CD4-positive, alpha-beta T cell treated with Interleukin-15 for 4 hours (primary cell): ENCODE data around the gene EIF4E2.

Experiments used
- DNase-seq: peaks from one replicate; pipeline ENCODE4 v3.0.0-alpha.2; 2020; ENCODE audit warnings: low spot score

The EIF4E2 gene

DNA sequence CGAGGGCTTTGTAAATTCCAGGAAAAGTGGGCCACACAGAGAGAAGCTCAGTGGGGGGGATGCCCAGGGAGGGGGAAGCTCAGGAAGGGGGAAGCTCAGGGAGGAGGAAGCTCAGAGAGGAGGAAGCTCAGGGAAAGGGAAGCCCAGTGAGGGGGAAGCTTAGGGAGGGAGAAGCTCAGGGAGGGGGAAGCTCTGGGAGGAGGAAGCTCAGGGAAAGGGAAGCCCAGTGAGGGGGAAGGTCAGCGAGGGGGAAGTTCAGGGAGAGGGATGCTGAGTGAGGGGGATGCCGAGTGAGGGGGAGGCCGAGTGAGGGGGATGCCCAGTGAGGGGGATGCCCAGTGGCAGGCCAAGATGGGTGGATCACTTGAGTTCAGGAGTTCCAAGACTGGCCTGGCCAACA is 11.8 kb upstream of the EIF4E2 start:
- no peak for DNase-seq

DNA sequence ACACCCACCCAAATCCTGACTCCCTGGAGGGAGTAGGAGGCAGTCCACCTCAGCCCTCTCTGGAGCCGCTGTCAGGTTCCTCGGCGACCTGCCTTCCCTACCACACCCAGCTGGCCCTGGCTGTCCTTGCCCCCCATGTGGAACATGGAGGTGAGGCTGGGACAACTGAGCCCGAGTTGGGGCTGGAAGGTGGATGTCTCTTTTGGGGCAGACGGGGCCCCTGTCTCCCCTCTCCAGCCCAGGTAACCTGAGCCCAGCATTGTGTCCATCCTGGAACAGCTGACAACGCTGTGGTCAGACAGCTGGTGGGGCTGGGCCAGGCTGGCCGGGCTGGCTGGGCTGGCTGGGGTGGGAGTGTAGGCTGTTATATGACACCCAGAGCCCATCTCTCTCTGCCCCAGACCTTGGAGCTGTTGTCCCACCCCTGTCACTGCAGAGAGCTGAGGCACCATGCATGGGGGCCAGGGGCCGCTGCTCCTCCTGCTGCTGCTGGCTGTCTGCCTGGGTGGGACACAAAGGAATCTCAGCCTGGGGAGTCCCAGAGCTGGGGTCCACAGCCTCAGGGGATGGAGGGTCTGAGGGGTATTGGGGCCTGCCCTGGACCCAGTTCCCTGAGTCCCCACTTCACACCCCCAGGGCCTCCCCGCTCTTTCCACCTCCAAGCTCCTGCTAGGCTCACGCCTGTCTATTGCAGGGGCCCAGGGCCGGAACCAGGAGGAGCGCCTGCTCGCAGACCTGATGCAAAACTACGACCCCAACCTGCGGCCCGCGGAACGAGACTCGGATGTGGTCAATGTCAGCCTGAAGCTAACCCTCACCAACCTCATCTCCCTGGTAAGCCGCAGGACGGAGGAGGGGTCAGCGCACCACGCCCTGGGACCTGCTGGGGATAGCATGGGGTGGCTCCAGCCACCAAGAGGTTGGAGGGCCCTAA is 10.9 kb upstream of the EIF4E2 start, which contains the start of gene CHRNG:
Gene CHRNG (plus strand): TSS at position 395 of the 934 bp plus-strand sequence. CDS start 56 bp downstream, at position 451.
- DNase-seq: no peak

DNA sequence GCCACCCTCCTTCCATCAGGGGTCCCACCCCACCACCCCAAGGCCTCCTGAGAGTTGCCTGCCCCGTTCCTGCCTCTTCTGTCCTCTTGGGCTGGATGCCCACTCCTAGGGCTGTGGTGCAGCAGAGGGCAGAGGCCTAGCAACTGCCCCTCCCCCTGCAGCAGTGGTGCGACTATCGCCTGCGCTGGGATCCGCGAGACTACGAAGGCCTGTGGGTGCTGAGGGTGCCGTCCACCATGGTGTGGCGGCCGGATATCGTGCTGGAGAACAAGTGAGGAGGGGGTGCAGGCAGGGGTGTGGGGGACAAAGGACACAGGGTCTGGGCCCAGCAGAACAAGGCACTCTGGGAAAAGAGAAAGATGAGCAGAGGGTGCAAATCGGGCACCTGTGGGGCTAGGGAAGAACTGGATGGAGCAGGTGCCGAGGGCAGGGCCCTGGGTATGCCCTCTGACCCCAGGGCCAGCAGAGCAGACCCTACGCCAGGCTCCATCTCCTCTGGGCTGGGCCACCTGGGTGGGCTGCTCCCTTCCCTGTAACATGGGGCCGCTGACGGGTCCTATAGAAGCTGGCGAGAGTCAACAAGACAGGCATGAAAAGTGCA is 9.9 kb upstream of the EIF4E2 start:
- no peak for DNase-seq

DNA sequence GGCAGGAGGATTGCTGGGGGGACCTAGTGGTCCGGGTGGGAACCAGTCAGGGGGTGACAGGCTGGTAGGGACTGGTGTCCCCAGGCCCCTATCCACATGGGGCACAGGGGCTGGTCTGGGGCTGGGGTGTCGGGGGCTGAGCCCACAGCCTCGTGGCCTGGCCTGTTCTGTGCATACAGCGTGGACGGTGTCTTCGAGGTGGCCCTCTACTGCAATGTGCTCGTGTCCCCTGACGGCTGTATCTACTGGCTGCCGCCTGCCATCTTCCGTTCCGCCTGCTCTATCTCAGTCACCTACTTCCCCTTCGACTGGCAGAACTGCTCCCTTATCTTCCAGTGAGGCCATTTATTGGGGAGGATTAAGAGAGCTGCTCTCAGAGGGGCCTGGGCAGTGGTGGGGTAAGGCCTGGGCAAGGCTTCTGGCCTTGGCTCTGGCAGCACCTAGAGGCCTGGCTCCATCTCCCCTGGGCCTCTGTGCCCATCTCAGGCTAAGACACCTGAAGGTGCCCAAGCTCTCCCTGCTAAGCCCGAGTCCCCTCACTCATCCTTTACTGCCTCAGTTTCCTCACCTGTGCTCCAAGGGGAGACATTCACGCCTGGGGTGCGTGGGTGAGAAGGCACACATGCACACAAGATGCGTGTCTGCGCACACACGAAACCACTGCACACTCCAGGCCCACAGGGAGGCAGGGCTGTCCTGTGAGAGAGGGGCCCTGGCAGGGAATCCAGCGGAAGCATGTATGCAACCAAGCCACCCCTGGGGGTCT is 9.1 kb upstream of the EIF4E2 start:
- no peak for DNase-seq

DNA sequence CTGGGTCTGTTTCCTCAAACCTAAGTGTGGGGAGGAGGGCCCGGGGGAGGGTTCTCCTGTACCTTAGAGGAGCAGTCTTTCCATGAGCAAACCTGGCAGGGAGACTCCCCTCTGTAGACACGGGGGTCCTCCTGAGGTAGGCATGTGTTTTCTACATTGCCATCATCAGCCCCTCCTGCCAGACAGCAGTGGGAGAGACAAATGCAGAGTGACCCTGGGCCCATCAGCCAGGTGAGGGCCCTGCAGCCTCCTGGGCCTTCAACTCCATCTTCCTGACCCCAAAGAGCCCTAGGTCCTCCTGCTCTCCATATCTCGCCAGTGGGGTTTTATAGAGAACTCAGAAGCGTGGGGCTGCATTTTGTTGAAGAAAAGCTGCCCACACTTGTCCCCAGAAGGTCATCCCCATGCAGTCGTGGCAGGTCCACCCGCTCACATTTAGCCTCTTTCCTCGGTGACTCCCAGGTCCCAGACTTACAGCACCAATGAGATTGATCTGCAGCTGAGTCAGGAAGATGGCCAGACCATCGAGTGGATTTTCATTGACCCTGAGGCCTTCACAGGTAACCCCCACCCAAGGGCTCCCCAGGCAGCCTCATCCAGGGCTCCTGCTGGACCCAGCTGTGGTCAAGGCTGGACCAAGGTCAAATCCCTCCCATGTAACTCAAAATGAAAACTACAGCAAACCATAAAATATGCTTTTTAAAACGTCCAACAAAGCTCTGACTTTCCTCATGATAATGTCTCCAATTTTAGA is 8.4 kb upstream of the EIF4E2 start:
- no peak for DNase-seq

DNA sequence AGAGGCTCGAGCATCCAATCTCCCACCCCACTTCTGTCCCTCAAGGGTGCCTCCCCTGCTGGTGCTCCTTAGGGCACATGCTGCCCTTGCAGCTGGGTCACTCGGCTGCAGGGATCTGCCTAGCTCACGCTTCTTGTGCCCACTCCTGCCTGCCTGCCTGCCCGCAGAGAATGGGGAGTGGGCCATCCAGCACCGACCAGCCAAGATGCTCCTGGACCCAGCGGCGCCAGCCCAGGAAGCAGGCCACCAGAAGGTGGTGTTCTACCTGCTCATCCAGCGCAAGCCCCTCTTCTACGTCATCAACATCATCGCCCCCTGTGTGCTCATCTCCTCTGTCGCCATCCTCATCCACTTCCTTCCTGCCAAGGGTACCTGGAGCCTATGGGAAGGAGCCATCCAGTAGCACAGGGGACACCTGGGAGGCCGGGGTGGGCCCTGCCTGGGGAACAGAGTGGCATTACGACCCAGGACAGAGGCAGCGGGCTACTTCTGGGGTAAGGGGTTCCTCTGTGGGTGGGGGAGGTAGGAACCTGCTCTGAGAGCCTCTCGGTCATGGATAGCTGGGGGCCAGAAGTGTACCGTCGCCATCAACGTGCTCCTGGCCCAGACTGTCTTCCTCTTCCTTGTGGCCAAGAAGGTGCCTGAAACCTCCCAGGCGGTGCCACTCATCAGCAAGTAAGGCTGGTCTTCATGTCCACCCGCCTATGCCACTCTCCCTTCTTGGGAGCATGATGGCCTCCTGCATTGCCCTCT is 7.6 kb upstream of the EIF4E2 start:
- DNase-seq: no peak

DNA sequence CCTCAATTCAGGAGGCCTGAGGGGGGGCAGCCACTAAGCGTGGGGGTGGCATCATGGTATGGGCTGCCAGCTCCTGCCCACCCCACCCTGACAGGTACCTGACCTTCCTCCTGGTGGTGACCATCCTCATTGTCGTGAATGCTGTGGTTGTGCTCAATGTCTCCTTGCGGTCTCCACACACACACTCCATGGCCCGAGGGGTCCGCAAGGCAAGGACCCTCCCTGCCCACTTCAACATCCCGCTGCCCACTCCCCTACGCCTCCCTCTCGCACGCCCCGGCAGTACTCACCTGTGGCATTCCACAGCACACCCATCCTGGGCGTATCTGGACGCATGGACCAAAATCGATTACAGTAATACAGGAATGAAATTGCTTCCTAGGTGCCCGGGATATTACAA is 7.0 kb upstream of the EIF4E2 start:
- no peak for DNase-seq

DNA sequence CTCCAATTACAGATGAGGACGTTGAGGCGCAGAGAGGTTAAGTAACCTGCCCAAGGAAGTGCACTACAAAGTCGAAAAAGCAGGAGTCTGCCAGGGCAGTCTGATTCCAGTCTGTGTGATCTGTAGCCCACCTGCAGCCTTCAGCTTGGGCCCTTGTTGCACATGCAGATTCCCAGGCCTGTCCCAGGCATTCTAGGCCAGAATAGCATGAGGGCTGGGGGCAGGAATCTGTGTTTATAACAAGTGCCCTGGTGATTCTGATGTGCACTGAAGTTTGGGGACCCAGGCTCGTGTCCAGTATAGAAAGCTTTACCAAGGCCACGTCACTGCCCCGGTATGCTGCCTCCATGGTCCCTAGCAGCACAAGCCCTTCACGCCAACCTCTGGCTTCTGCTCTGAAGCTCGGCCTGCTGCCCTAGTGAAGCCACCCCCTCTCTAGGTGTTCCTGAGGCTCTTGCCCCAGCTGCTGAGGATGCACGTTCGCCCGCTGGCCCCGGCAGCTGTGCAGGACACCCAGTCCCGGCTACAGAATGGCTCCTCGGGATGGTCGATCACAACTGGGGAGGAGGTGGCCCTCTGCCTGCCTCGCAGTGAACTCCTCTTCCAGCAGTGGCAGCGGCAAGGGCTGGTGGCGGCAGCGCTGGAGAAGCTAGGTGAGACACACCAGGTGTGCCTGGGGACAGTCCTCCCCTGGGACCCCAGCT is 6.4 kb upstream of the EIF4E2 start:
- DNase-seq: no peak

DNA sequence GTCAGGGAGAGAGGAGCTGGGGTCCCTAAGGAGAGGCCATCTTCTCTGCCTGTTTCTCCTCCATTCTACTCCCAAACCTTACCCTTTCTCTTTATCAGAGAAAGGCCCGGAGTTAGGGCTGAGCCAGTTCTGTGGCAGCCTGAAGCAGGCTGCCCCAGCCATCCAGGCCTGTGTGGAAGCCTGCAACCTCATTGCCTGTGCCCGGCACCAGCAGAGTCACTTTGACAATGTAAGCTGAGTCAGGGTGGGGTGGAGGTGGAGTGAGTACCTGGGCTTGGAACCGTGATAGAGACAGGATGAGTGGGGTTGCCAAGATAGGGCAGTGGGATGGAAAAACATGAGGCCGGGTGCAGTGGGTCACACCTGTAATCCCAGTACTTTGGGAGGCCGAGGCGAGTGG is 5.8 kb upstream of the EIF4E2 start:
- no peak for DNase-seq

DNA sequence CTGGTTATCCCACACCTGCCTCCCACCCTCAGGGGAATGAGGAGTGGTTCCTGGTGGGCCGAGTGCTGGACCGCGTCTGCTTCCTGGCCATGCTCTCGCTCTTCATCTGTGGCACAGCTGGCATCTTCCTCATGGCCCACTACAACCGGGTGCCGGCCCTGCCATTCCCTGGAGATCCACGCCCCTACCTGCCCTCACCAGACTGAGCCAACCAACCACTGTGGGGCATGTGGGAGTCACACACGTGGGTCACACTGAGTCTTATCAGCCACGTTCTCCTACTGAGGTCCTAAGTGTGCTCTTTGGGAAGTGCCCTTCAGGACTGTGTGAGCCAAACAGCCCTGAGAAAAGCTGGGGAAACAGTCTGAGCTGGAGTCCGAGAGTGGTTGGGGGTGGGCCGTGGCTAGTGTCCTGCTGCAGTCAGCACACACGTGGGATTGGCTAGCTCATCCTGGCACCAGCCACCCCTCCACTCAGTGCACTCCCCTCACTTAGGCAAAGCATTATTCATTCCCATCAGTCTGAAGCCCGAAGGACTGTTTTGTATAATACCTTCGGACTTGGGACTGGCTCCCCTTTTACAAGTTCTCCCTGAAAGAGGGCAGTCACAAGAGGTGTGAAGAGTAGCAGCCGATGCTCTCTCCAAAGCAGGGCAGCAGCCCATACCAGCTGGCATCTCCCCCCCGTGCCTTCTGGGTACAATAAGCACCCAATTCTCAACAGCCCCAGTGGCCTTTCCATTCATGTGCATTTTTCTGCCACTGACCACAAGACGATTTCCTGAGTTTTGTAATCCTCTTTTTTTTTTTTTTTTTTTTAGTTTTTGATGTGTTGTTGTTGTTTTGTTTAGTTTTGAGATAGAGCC is 4.7 kb upstream of the EIF4E2 start:
- DNase-seq: no peak

DNA sequence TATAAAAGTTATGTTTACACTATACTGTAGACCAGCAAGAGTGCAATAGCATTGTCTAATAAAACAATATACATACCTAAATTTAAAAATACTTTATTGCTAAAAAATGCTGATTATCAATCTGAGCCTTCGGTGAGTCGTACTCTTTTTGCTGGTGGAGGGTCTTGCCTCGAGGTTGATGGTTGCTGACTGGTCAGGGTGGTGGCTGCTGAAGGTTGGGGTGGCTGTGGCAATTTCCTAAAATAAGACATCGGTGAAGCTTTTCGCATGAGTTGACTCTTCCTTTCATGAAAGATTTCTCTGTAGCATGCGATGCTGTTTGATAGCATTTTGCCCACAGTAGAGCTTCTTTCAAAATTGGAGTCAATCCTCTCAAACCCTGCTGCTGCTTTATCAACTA is 2.5 kb upstream of the EIF4E2 start:
- DNase-seq: no peak

DNA sequence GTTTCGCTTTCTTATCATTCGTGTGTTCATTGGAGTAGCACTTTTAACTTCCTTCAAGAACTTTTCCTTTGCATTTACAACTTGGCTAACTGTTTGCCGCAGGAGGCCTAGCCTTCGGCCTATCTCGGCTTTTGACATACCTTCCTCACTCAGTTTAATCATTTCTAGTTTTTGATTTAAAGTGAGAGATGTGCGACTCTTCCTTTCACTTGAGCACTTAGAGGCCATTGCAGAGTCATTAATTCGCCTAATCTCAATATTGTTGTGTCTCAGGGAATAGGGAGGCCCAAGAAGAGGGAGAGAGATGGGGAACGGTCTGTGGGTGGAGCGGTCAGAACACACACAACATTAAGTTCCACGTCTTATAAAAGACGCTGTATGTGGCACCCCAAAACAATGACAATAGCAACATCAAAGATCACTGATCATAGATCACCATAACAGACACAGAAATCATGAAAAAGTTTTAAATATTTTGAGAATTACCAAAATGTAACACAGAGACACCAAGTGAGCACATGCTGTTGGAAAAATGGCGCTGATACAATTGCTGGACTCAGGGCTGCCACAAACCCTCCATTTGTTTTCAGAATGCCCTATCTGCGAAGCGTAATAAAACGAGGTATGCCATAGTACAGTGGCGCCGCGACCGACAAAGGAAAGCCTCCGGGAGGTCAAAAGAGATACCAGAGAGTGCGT is 685 bp upstream of the EIF4E2 start:
- DNase-seq: no peak

DNA sequence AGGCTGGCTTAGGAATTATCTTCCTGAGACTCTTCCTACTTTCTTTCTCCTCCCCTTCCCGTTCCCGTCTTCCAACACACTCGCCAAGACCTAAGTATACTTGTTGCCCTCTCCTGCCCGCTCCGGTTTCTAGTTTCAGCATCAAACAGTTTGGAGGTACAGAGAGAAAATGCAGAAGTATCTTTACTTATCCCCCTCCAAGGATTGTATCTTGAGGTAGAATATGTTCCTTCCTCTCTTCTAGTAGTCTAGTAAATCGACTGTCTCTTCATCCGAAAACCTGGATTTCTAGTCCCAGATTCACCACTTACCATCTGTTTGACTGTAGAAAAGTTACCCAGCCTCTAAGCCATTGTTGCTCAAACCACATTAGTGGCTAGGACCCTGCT is 755 bp downstream of the EIF4E2 start:
- DNase-seq: peak; percentile 4

DNA sequence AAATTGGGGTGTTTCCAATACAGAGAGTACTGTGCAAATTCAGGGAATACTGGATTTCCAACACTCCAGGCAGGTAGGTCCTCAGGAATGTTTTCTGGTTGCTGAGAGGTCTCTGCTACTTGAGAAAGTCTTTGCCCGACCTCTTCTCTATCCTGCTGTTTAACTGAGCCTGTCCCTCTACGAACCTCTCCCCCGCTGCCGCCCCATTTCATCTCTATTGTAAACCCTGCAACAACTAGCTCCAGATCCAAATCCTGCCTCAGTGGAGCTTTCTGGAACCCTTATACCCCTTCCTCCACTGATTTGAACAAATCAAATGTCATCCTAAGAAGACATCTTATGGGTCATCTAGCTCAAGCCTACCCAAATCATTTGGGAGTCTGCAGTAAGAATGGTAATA is 1.3 kb downstream of the EIF4E2 start:
- DNase-seq: no peak

DNA sequence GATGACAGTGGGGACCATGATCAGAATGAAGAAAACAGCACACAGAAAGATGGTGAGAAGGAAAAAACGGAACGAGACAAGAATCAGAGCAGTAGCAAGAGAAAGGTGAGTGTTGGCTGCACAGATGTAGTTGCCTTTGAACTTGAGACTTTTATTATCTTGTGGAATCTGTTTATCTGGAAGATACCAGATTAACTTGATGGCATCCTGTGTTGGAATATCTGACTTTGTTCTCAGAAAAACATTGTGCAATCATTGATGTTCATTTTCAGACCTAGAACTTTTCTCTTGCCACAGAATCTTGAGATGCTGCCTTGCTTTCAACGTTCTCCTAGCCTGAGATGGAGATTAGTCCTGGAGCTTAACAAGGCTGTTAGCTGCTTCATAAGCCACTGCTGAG is 5.9 kb downstream of the EIF4E2 start:
- no peak for DNase-seq

DNA sequence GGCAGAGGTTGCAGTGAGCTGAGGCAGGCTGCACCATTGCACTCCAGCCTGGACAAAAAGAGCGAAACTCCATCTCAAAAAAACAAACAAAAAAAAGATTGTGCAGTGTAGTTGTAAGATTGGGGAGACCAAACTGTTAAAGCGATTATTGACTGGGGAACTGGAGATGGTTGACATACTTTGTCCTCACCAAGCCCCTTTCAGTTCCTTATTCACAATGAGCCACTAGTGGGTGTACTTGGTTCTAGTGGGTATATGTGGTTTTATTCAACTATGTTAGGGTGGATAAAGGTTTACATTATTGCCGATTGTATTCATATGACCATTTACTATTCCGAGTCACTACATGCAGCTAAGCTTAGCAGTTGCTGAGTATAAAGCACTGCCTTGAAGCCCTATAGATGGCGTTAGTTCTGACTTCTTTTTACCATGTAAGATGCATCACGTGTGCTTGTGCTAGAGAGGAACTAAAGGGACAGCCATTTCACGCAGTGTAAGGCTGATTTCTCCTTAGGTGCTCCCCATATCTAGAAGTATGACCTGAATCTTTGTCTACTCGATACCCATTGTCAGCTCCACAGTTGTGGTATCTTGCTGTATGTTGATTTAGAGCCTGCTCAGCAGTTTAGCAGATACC is 12.1 kb downstream of the EIF4E2 start:
- DNase-seq: no peak

DNA sequence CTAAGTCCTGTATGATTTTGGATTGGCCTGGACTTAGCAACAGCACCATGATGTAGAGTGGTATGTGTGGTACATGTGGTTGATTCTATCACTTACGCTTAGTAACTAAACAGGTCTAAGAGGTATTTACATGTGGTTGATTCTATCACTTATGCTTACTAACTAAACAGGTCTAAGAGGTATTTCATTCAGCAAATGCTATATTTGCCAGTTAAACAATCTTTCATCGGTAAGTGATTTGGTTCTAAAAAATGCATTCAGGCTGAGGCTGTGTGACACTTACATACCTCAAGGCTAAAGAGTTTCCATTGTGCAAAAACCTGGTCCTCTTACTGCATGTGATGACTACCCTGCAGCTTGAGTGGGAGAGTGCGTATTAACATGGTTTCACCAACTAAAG is 13.1 kb downstream of the EIF4E2 start:
- no peak for DNase-seq

DNA sequence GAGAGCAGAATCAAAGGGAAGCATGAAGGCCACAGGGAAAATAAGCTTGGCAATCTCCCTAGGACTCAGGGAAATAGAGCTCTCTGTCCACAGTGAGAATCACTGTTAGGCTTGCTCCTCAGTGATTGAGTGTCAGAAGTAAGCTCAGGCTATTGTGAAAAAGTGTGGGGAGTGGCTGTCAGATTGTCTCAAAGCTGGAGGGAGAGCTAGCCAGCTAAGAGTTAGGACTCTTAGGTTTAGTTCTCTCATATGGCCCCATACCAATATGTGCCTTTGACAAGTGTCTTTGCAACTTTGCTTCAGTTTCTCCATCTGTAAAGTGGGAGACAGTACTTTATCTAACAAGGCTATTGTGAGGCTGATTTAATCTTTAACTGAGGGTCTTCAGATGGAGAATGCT is 17.2 kb downstream of the EIF4E2 start:
- no peak for DNase-seq

DNA sequence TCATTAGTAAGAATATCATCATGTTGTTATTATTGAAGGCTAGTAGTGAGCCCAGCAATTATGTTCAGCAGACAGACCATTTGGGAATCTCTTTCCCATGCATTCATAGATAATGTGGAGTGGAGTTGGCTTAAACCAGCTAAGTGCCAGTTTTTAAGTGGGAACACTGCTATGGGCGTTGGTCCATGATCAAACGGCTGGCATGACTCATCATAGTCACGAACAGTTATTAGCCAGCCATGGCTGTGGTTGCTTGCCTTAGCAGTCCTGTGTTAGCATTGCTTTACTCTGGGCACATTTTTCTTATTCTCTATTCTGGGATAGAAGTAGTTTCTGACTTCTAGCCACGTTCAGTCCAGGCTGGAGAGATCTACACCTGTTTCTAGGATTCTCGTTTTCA is 17.7 kb downstream of the EIF4E2 start:
- DNase-seq: no peak
